Testis (tissue), 2 donors: ENCODE data around the gene OR4D1.

Experiments
- POLR2A ChIP-seq: fragments of 450-650 bp; IDR thresholded peaks from one replicate; pipeline ENCODE4 v1.6.1; 2017; ENCODE audit warnings: antibody characterized with exemption, mild to moderate bottlenecking, moderate library complexity
- TF ChIP-seq, protein P1 (sequence below), 3 experiments: fragments of 450-650 bp in 2 of 3; fragments of 200-600 bp in 1 of 3; sonication (generic) in 1 of 3; IDR thresholded peaks; one replicate each; pipeline ENCODE4 v1.5.1; 2016 to 2019; ENCODE audit warnings: antibody characterized with exemption in 3 of 3, mild to moderate bottlenecking in 2 of 3, moderate library complexity in 1 of 3

DNA sequence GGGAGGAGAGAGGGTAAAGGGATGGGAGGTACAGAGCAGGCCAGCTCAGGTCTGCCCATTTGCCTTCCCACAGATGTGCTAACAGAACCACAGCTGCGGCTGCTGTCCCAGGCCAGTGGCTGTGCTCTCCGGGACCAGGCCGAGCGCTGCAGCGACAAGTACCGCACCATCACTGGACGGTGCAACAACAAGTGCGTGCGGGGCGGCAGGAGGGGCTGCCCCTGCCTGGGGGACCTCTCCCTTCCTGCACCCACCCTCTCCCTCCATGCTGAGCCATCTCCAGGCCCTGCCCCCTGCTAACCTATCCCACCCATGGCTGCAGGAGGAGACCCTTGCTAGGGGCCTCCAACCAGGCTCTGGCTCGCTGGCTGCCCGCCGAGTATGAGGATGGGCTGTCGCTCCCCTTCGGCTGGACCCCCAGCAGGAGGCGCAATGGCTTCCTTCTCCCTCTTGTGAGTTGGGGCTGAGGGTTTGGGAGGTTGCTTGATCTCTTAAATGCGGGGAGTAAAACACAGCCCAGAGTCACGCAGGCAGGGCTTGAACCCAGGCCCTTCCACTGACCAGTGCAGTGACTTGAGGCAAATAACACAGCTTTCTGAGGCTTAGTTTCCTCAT, 45.6 kb downstream of the OR4D1 start:
- TF ChIP-seq, protein P1, sequence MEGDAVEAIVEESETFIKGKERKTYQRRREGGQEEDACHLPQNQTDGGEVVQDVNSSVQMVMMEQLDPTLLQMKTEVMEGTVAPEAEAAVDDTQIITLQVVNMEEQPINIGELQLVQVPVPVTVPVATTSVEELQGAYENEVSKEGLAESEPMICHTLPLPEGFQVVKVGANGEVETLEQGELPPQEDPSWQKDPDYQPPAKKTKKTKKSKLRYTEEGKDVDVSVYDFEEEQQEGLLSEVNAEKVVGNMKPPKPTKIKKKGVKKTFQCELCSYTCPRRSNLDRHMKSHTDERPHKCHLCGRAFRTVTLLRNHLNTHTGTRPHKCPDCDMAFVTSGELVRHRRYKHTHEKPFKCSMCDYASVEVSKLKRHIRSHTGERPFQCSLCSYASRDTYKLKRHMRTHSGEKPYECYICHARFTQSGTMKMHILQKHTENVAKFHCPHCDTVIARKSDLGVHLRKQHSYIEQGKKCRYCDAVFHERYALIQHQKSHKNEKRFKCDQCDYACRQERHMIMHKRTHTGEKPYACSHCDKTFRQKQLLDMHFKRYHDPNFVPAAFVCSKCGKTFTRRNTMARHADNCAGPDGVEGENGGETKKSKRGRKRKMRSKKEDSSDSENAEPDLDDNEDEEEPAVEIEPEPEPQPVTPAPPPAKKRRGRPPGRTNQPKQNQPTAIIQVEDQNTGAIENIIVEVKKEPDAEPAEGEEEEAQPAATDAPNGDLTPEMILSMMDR (IDR thresholded peaks at IDR 0.05), result no peak
- no peak for TF ChIP-seq POLR2A
